ENCODE results near the gene NME2. TPM values are rescaled to one million over a fixed set of nuclear protein-coding genes. Genes with fewer than 3 reads are reported as not detected.

Gene NME2
- total and polyA plus RNA-seq, 10 of the 15 experiments (the other 5 are each of a cell fraction or from before 2014, with no cell fraction given) = 497 to 1,030 (median 786) TPM

DNA sequence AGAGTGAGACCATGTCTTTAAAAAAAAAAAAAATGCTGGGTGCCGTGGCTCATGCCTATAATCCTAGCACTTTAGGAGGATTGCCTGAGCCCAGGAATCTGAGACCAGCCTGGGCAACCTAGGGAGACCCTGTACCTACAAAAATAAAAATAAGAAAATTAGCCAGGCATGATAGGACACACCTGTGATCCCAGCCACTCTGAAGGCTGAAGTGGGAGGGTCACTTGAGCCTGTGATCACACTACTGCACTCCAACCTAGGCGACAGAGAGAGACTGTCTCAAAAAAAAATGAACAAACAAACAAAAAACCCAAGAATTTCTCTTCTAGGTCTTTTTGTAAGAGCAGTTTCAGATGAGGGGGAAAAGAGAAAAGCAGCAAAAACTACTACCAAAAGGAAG is 34.6 kb downstream of the NME2 start:
- Histone ChIP-seq H3K27ac (ENCODE audit: control insufficient read depth, insufficient read depth) (no peak overlapping the region), H3K27me3 (replicated peaks in 1 of 2; ENCODE audit: control insufficient read depth in 2 of 2, insufficient read depth in 2 of 2, low read length in 1 of 2) (no peaks in the 10 kb centered on the region), H2AFZ (ENCODE audit: control insufficient read depth, low read depth, low read length) (no peak overlapping the region), H3K4me3 (no peak overlapping the region), H3K9me3 (replicated peaks; ENCODE audit: control insufficient read depth, insufficient read depth, low read length) (no peaks in the 10 kb centered on the region), H4K20me1 (ENCODE audit: control insufficient read depth, insufficient read depth) (no peaks in the 10 kb centered on the region), H3K9ac (ENCODE audit: control insufficient read depth, insufficient read depth, low read length) (no peak overlapping the region), H3K4me1 (ENCODE audit: control insufficient read depth, insufficient read depth, low read length) (no peaks in the 10 kb centered on the region), H3K79me2 (ENCODE audit: control insufficient read depth, insufficient read depth, low read length) (no peaks in the 10 kb centered on the region), H3K36me3 (ENCODE audit: control insufficient read depth in 2 of 2, insufficient read depth in 2 of 2, low read length in 1 of 2) (peaks cover 2 to 27% of the 10 kb centered on the region in 2 experiments), H3K4me2 (ENCODE audit: control insufficient read depth, insufficient read depth) (no peak overlapping the region)
- no peak for TF ChIP-seq POLR2AphosphoS5 (IDR thresholded peaks at IDR 0.05; ENCODE audit: low read length)
- DNase-seq (ENCODE audit: low read depth, low spot score) (no peak), FAIRE-seq (no peak), ATAC-seq (no peak)
- ChIA-PET POLR2A (no interaction called here), CTCF (no interaction called here), RAD21 (ENCODE audit: unreplicated experiment) (no interaction called here), SMC1A (ENCODE audit: uncharacterized antibody, unreplicated experiment) (no interaction called here)
- in situ Hi-C loops (cut with MboI) (no loop called here), intact Hi-C loops (cut with micrococcal nuclease; ENCODE audit: unreplicated experiment) (no loop called here)
- WGBS (ENCODE audit: insufficient coverage, insufficient replicate concordance, low lambda C conversion rate, missing lambda C conversion rate) = 97% methylated on average over 2 of the region's 2 CpGs
- BruUV-seq (replicated peaks) = no TSS peak

DNA sequence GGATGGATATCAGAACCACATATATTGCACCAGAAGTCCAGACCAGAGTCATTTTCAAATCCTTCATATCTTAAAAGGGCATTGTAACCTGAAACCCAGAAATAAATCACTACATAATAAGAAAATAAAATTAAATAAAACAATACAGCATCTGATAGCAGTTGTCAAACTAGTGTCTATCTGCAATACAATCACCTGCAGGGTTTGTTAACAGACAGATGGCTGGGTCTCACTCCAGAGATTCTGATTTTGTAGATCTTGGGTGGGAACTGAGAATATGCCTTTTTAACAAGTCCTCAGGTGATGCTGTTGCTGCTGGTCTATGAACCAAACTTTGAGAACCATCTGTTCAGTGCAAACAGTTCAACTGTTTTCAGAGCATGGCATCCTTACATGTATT is 37.6 kb downstream of the NME2 start:
- H3K36me3 ChIP-seq (ENCODE audit: control insufficient read depth in 2 of 2, insufficient read depth in 2 of 2, low read length in 1 of 2) = peaks cover under 1 to 22% of the 10 kb centered on the region in 2 experiments
- no peak overlapping the region for H3K9ac ChIP-seq (ENCODE audit: control insufficient read depth, insufficient read depth, low read length)
- ChIA-PET POLR2A (no interaction called here), SMC1A (ENCODE audit: uncharacterized antibody, unreplicated experiment) (no interaction called here), CTCF (no interaction called here), RAD21 (ENCODE audit: unreplicated experiment) (no interaction called here)
- ATAC-seq = no peak
- no peaks in the 10 kb centered on the region for H3K79me2 ChIP-seq (ENCODE audit: control insufficient read depth, insufficient read depth, low read length)
- H4K20me1 ChIP-seq (ENCODE audit: control insufficient read depth, insufficient read depth) = no peaks in the 10 kb centered on the region
- no peak for DNase-seq (ENCODE audit: low read depth, low spot score)
- no peak overlapping the region for H2AFZ ChIP-seq (ENCODE audit: control insufficient read depth, low read depth, low read length)
- in situ Hi-C loops (cut with MboI) (no loop called here), intact Hi-C loops (cut with micrococcal nuclease; ENCODE audit: unreplicated experiment) (no loop called here)
- BruUV-seq (replicated peaks) = no TSS peak
- no peaks in the 10 kb centered on the region for H3K27me3 ChIP-seq (replicated peaks in 1 of 2; ENCODE audit: control insufficient read depth in 2 of 2, insufficient read depth in 2 of 2, low read length in 1 of 2)
- H3K4me2 ChIP-seq (ENCODE audit: control insufficient read depth, insufficient read depth) = no peak overlapping the region
- H3K27ac ChIP-seq (ENCODE audit: control insufficient read depth, insufficient read depth) = no peak overlapping the region
- no peaks in the 10 kb centered on the region for H3K9me3 ChIP-seq (replicated peaks; ENCODE audit: control insufficient read depth, insufficient read depth, low read length)
- H3K4me3 ChIP-seq = no peak overlapping the region
- H3K4me1 ChIP-seq (ENCODE audit: control insufficient read depth, insufficient read depth, low read length) = no peaks in the 10 kb centered on the region
- no peak for FAIRE-seq
- TF ChIP-seq, protein P1, sequence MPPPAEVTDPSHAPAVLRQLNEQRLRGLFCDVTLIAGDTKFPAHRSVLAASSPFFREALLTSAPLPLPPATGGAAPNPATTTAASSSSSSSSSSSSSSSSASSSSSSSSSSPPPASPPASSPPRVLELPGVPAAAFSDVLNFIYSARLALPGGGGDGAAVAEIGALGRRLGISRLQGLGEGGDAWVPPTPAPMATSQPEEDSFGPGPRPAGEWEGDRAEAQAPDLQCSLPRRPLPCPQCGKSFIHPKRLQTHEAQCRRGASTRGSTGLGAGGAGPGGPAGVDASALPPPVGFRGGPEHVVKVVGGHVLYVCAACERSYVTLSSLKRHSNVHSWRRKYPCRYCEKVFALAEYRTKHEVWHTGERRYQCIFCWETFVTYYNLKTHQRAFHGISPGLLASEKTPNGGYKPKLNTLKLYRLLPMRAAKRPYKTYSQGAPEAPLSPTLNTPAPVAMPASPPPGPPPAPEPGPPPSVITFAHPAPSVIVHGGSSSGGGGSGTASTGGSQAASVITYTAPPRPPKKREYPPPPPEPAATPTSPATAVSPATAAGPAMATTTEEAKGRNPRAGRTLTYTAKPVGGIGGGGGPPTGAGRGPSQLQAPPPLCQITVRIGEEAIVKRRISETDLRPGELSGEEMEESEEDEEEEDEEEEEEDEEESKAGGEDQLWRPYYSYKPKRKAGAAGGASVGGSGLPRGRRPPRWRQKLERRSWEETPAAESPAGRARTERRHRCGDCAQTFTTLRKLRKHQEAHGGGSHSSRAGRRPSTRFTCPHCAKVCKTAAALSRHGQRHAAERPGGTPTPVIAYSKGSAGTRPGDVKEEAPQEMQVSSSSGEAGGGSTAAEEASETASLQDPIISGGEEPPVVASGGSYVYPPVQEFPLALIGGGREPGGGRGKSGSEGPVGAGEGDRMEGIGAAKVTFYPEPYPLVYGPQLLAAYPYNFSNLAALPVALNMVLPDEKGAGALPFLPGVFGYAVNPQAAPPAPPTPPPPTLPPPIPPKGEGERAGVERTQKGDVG (CRISPR knock-in tag; IDR thresholded peaks at IDR 0.05) = no peak

Measured in GM12878 (cell line).